H1 (cell line): ENCODE measurements around the gene CCNH. TPM values are rescaled to one million over a fixed set of nuclear protein-coding genes. Genes with fewer than 3 reads are reported as not detected.

Experiments used
- BCL11A ChIP-seq, 2 experiments: IDR thresholded peaks; one replicate each; pipeline ENCODE4 v1.6.1; 2011; ENCODE audit warnings: low read depth in 2 of 2, low read length in 2 of 2, mild to moderate bottlenecking in 2 of 2
- CEBPB ChIP-seq: IDR thresholded peaks from 2 replicates; pipeline ENCODE4 v1.6.1; 2012; ENCODE audit warnings: low read depth, low read length
- JUND ChIP-seq: IDR thresholded peaks from 2 replicates; pipeline ENCODE4 v1.6.1; 2011; ENCODE audit warnings: mild to moderate bottlenecking, improper control_type of control experiment, low read length
- NRF1 ChIP-seq: IDR thresholded peaks from 2 replicates; pipeline ENCODE4 v1.6.1; 2011; ENCODE audit warnings: mild to moderate bottlenecking, low read depth, low read length, improper control_type of control experiment
- POLR2A ChIP-seq, 2 experiments: IDR thresholded peaks; 1 replicate in 1 of 2; 2 replicates in 1 of 2; pipeline ENCODE4 v1.6.1; 2011; ENCODE audit warnings: low read depth in 2 of 2, low read length in 2 of 2, mild to moderate bottlenecking in 2 of 2; ENCODE audit errors: control extremely low read depth in 1 of 2
- POU5F1 ChIP-seq: IDR thresholded peaks from 2 replicates; pipeline ENCODE4 v1.6.1; 2011; ENCODE audit warnings: low read depth, mild to moderate bottlenecking, low read length, moderate library complexity
- RBBP5 ChIP-seq: IDR thresholded peaks from 2 replicates; pipeline ENCODE4 v1.7.1; 2012; ENCODE audit warnings: low read depth, mild to moderate bottlenecking, inconsistent platforms, low read length, moderate library complexity, borderline replicate concordance
- RFX5 ChIP-seq: IDR thresholded peaks from 2 replicates; pipeline ENCODE4 v1.6.1; 2011; ENCODE audit warnings: low read depth, low read length, improper control_type of control experiment, borderline replicate concordance
- polyA plus RNA-seq, 7 experiments: library from polyadenylated mRNA; depleted of rRNA in 3 of 7; stranded (reverse) in 5 of 7; unstranded in 2 of 7; fragments of >200 nt in 5 of 7; fragments of 200-250 nt in 2 of 7; gene quantifications; 1 replicate in 5 of 7; 2 replicates in 1 of 7; 4 replicates in 1 of 7; pipeline versions ENCODE4 v1.2.1 to v1.2.3, GENCODE V29; 2011 to 2013; ENCODE audit warnings: missing spikeins in 2 of 7, mixed read lengths in 2 of 7
- total RNA-seq: library from RNA; stranded (reverse); fragmentation: NEBNext Ultra II Directional; extraction: Animal tissue kit (Norgen Biotek cat#: 25700); gene quantifications from 2 replicates; pipeline ENCODE4 v1.2.1, GENCODE V29; 2021
- TF ChIP-seq, protein P1 (sequence below): fragments of 300-600 bp; sonication (generic); IDR thresholded peaks from 2 replicates; pipeline ENCODE4 v1.7.1; 2012; ENCODE audit warnings: low read length, moderate library complexity, mild to moderate bottlenecking, inconsistent platforms; ENCODE audit not compliant: insufficient replicate concordance
- TF ChIP-seq, protein P2 (sequence below), 3 experiments: IDR thresholded peaks; 1 replicate in 2 of 3; 2 replicates in 1 of 3; pipeline versions ENCODE4 v1.5.1 to v1.6.1; 2011; ENCODE audit warnings: low read length in 3 of 3, mild to moderate bottlenecking in 3 of 3, inconsistent platforms in 2 of 3, low read depth in 1 of 3, moderate library complexity in 1 of 3; ENCODE audit not compliant: insufficient read depth in 1 of 3; ENCODE audit errors: control extremely low read depth in 1 of 3

CCNH gene
- total and polyA plus RNA-seq, 2 of the 8 experiments (the other 6 are each of a cell fraction or from before 2014, with no cell fraction given) = 38.2 to 41.8 TPM

DNA sequence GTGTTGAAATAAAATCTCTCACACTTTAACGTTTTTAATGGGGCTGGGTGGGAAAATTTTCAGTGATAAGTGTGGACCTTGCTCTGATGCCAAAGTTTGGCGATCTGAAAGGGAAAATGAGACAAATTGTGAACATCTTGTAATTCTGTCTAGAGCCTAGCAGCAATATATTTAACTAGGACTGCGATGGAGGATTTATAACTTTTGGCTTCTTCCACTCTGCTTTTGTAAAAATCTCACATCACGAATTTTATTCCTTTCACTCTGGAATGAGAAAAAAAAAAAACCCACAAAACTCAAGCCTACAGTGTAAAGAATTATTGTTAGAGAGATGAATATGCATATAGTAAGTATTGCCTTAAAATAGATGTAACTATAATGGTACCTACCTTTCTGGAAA is 19.9 kb downstream of the CCNH start (continued):
- TF ChIP-seq, protein P1, sequence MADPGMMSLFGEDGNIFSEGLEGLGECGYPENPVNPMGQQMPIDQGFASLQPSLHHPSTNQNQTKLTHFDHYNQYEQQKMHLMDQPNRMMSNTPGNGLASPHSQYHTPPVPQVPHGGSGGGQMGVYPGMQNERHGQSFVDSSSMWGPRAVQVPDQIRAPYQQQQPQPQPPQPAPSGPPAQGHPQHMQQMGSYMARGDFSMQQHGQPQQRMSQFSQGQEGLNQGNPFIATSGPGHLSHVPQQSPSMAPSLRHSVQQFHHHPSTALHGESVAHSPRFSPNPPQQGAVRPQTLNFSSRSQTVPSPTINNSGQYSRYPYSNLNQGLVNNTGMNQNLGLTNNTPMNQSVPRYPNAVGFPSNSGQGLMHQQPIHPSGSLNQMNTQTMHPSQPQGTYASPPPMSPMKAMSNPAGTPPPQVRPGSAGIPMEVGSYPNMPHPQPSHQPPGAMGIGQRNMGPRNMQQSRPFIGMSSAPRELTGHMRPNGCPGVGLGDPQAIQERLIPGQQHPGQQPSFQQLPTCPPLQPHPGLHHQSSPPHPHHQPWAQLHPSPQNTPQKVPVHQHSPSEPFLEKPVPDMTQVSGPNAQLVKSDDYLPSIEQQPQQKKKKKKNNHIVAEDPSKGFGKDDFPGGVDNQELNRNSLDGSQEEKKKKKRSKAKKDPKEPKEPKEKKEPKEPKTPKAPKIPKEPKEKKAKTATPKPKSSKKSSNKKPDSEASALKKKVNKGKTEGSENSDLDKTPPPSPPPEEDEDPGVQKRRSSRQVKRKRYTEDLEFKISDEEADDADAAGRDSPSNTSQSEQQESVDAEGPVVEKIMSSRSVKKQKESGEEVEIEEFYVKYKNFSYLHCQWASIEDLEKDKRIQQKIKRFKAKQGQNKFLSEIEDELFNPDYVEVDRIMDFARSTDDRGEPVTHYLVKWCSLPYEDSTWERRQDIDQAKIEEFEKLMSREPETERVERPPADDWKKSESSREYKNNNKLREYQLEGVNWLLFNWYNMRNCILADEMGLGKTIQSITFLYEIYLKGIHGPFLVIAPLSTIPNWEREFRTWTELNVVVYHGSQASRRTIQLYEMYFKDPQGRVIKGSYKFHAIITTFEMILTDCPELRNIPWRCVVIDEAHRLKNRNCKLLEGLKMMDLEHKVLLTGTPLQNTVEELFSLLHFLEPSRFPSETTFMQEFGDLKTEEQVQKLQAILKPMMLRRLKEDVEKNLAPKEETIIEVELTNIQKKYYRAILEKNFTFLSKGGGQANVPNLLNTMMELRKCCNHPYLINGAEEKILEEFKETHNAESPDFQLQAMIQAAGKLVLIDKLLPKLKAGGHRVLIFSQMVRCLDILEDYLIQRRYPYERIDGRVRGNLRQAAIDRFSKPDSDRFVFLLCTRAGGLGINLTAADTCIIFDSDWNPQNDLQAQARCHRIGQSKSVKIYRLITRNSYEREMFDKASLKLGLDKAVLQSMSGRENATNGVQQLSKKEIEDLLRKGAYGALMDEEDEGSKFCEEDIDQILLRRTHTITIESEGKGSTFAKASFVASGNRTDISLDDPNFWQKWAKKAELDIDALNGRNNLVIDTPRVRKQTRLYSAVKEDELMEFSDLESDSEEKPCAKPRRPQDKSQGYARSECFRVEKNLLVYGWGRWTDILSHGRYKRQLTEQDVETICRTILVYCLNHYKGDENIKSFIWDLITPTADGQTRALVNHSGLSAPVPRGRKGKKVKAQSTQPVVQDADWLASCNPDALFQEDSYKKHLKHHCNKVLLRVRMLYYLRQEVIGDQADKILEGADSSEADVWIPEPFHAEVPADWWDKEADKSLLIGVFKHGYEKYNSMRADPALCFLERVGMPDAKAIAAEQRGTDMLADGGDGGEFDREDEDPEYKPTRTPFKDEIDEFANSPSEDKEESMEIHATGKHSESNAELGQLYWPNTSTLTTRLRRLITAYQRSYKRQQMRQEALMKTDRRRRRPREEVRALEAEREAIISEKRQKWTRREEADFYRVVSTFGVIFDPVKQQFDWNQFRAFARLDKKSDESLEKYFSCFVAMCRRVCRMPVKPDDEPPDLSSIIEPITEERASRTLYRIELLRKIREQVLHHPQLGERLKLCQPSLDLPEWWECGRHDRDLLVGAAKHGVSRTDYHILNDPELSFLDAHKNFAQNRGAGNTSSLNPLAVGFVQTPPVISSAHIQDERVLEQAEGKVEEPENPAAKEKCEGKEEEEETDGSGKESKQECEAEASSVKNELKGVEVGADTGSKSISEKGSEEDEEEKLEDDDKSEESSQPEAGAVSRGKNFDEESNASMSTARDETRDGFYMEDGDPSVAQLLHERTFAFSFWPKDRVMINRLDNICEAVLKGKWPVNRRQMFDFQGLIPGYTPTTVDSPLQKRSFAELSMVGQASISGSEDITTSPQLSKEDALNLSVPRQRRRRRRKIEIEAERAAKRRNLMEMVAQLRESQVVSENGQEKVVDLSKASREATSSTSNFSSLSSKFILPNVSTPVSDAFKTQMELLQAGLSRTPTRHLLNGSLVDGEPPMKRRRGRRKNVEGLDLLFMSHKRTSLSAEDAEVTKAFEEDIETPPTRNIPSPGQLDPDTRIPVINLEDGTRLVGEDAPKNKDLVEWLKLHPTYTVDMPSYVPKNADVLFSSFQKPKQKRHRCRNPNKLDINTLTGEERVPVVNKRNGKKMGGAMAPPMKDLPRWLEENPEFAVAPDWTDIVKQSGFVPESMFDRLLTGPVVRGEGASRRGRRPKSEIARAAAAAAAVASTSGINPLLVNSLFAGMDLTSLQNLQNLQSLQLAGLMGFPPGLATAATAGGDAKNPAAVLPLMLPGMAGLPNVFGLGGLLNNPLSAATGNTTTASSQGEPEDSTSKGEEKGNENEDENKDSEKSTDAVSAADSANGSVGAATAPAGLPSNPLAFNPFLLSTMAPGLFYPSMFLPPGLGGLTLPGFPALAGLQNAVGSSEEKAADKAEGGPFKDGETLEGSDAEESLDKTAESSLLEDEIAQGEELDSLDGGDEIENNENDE = no peak
- no peak for TF ChIP-seq JUND
- no peak for TF ChIP-seq RBBP5
- no peak for TF ChIP-seq CEBPB
- TF ChIP-seq BCL11A (IDR thresholded peaks at IDR 0.05; ENCODE audit: low read depth in 2 of 2, low read length in 2 of 2) = no peak
- no peak for TF ChIP-seq POLR2A (IDR thresholded peaks at IDR 0.05; ENCODE audit: control extremely low read depth in 1 of 2, low read depth in 2 of 2, low read length in 2 of 2)
- TF ChIP-seq, protein P2, sequence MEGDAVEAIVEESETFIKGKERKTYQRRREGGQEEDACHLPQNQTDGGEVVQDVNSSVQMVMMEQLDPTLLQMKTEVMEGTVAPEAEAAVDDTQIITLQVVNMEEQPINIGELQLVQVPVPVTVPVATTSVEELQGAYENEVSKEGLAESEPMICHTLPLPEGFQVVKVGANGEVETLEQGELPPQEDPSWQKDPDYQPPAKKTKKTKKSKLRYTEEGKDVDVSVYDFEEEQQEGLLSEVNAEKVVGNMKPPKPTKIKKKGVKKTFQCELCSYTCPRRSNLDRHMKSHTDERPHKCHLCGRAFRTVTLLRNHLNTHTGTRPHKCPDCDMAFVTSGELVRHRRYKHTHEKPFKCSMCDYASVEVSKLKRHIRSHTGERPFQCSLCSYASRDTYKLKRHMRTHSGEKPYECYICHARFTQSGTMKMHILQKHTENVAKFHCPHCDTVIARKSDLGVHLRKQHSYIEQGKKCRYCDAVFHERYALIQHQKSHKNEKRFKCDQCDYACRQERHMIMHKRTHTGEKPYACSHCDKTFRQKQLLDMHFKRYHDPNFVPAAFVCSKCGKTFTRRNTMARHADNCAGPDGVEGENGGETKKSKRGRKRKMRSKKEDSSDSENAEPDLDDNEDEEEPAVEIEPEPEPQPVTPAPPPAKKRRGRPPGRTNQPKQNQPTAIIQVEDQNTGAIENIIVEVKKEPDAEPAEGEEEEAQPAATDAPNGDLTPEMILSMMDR (IDR thresholded peaks at IDR 0.05; ENCODE audit: control extremely low read depth in 1 of 3, insufficient read depth in 1 of 3, low read depth in 1 of 3, low read length in 3 of 3) = no peak
- TF ChIP-seq POU5F1 = no peak
- TF ChIP-seq NRF1 = no peak
- TF ChIP-seq RFX5 = no peak
